WTC11 (cell line): ENCODE results near the gene EFCAB8. TPM values are rescaled to one million over a fixed set of nuclear protein-coding genes. Genes with fewer than 3 reads are reported as not detected.

Experiments
- ATAC-seq: fragments of 200-7000 bp; cut with Tn5 transposase; 2 replicates; pipeline ENCODE4 v1.10.0; 2021; ENCODE audit warnings: mild to moderate bottlenecking, moderate library complexity
- CTCF ChIA-PET: fragments of 300-600 bp; sonication (Branson Sonifier 250); formaldehyde crosslinking; loops from one replicate; lab custom pipeline; 2021; ENCODE audit warnings: antibody characterized with exemption; lab: Charles Lee
- POLR2A ChIA-PET: fragments of 350-600 bp; sonication (Branson Sonifier 250); formaldehyde crosslinking; loops from one replicate; lab custom pipeline; 2021; ENCODE audit warnings: antibody characterized with exemption; lab: Charles Lee
- DNase-seq: peaks from one replicate; pipeline ENCODE4 v3.0.0; 2021; ENCODE audit warnings: low spot score
- H3K27ac Mint-ChIP-seq: 2 replicates; pipeline ENCODE4 v1.8.0; 2021; ENCODE audit warnings: mixed read lengths
- H3K27me3 Mint-ChIP-seq: 2 replicates; pipeline ENCODE4 v1.8.0; 2021; ENCODE audit warnings: low read depth, mild to moderate bottlenecking, moderate library complexity, mixed read lengths
- H3K36me3 Mint-ChIP-seq: 2 replicates; pipeline ENCODE4 v1.8.0; 2021; ENCODE audit warnings: mixed read lengths
- H3K4me1 Mint-ChIP-seq: 2 replicates; pipeline ENCODE4 v1.8.0; 2022; ENCODE audit warnings: mixed read lengths
- H3K4me3 Mint-ChIP-seq: 2 replicates; pipeline ENCODE4 v1.8.0; 2021; ENCODE audit warnings: mild to moderate bottlenecking, moderate library complexity, mixed read lengths
- H3K9me3 Mint-ChIP-seq: 2 replicates; pipeline ENCODE4 v1.8.0; 2021; ENCODE audit warnings: mixed read lengths
- ELF4 ChIP-seq: sonication (generic); formaldehyde crosslinking; IDR thresholded peaks from 2 replicates; pipeline ENCODE4 v1.8.1; 2022; ENCODE audit warnings: low read depth, mild to moderate bottlenecking, moderate library complexity, missing genetic modification reagents
- NFYB ChIP-seq: sonication (generic); formaldehyde crosslinking; conservative IDR thresholded peaks from 2 replicates; pipeline ENCODE4 v1.8.0; 2022; ENCODE audit warnings: low read depth, missing genetic modification reagents
- OVOL2 ChIP-seq: fragments of 250-450 bp; sonication (Bioruptor Pico); IDR thresholded peaks from 2 replicates; pipeline ENCODE4 v1.9.0; 2021; ENCODE audit warnings: mild to moderate bottlenecking, borderline replicate concordance
- TEAD1 ChIP-seq: sonication (generic); formaldehyde crosslinking; IDR thresholded peaks from 2 replicates; pipeline ENCODE4 v1.8.0; 2022; ENCODE audit warnings: mild to moderate bottlenecking, missing genetic modification reagents
- ZNF121 ChIP-seq: sonication (generic); formaldehyde crosslinking; IDR thresholded peaks from 2 replicates; pipeline ENCODE4 v1.8.0; 2023; ENCODE audit warnings: missing genetic modification reagents
- total RNA-seq: library from RNA; stranded (reverse); gene quantifications from 3 replicates; pipeline ENCODE4 v1.2.3, GENCODE V29; 2021
- TF ChIP-seq, protein P1 (sequence below): sonication (generic); formaldehyde crosslinking; IDR thresholded peaks from 2 replicates; pipeline ENCODE4 v1.8.1; 2023; ENCODE audit warnings: mild to moderate bottlenecking, missing genetic modification reagents, moderate library complexity
- TF ChIP-seq, protein P2 (sequence below): sonication (generic); formaldehyde crosslinking; conservative IDR thresholded peaks from 2 replicates; pipeline ENCODE4 v1.8.1; 2023; ENCODE audit warnings: mild to moderate bottlenecking, low read depth, missing genetic modification reagents, moderate library complexity
- TF ChIP-seq, protein P3 (sequence below): sonication (generic); formaldehyde crosslinking; IDR thresholded peaks from 2 replicates; pipeline ENCODE4 v1.8.0; 2023; ENCODE audit warnings: mild to moderate bottlenecking, missing genetic modification reagents
- TF ChIP-seq, protein P4 (sequence below): fragments of 200-600 bp; IDR thresholded peaks from 2 replicates; pipeline ENCODE4 v1.8.0; 2022; ENCODE audit warnings: antibody characterized with exemption
- TF ChIP-seq, protein P5 (sequence below): sonication (generic); formaldehyde crosslinking; IDR thresholded peaks from 2 replicates; pipeline ENCODE4 v1.8.0; 2023; ENCODE audit warnings: missing genetic modification reagents, mild to moderate bottlenecking, borderline replicate concordance
- TF ChIP-seq, protein P6 (sequence below): sonication (generic); formaldehyde crosslinking; IDR thresholded peaks from 2 replicates; pipeline ENCODE4 v1.8.1; 2022; ENCODE audit warnings: missing genetic modification reagents, borderline replicate concordance
- TF ChIP-seq, protein P7 (sequence below): sonication (generic); formaldehyde crosslinking; IDR thresholded peaks from 2 replicates; pipeline ENCODE4 v1.8.0; 2022; ENCODE audit warnings: mild to moderate bottlenecking, missing genetic modification reagents

EFCAB8 gene
- total RNA-seq, 1 experiment from 2014 or later, result 0.17 TPM

DNA sequence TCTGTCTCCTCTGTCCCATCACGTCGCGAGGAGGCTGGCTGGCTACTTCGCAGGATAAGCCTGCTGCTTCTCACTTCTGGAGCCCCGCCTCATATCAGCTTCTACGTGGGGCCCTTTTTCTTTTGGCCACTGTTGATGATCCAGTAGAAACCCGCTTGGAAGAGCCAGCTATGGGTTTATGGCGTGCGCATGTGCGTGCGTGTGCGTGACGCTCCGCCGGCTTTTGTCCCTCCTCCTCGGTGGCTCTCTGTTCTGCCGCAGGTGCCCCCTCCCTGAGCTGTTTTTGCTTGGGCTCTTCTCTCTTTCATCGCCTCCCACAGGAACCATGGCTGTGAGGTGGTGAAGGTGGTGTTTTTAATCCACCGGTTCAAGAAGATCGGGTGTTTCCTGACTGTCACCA is 26.5 kb downstream of the EFCAB8 start:
- TF ChIP-seq ELF4 (CRISPR knock-in tag), result no peak
- TF ChIP-seq, protein P1, sequence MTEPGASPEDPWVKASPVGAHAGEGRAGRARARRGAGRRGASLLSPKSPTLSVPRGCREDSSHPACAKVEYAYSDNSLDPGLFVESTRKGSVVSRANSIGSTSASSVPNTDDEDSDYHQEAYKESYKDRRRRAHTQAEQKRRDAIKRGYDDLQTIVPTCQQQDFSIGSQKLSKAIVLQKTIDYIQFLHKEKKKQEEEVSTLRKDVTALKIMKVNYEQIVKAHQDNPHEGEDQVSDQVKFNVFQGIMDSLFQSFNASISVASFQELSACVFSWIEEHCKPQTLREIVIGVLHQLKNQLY (CRISPR knock-in tag), result no peak
- ChIA-PET CTCF (interaction anchor here (1.0 to 2.2 kb wide), 4 partner anchors 9 to 212 kb away, joined by 3 to 7 read pairs (median 5); partner anchors contain the start of gene C20orf203), POLR2A (interaction anchor here (0.6 kb wide), 1 partner anchor 207 kb away, joined by 3 read pairs; no protein-coding TSS in a partner anchor)
- DNase-seq (no peak), ATAC-seq (no peak)
- Mint-ChIP-seq H3K36me3 (no peaks in the 10 kb centered on the region), H3K4me1 (peaks cover 19% of the 10 kb centered on the region), H3K27me3 (no peaks in the 10 kb centered on the region), H3K27ac (no peak overlapping the region), H3K4me3 (no peak overlapping the region), H3K9me3 (no peaks in the 10 kb centered on the region)

DNA sequence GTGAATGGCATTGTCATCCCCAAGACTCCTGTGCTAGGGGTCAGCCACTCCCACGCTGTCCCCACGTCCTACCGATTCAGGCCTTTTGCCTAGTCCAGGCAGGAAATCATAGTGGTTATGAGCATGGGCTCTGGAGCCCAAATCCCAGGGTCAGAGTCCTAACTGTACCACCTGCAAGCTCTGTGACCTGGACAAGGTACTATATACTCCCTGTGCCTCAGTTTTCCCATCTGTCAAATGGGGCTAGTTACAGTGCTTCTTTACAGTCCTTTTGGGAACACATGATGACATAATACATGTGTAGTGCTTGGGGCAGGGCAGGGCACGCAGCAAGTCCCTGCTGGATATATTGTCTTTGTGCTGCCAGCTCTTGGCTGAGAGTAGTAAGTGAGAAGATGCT is 27.2 kb downstream of the EFCAB8 start:
- CTCF ChIA-PET, result interaction anchor here (1.0 to 2.2 kb wide), 4 partner anchors 11 to 212 kb away, joined by 3 to 6 read pairs (median 4); partner anchors contain the start of gene C20orf203
- Mint-ChIP-seq H3K9me3 (no peaks in the 10 kb centered on the region), H3K36me3 (no peaks in the 10 kb centered on the region), H3K4me1 (peaks cover 19% of the 10 kb centered on the region), H3K4me3 (no peak overlapping the region), H3K27me3 (no peaks in the 10 kb centered on the region)
- no peak for ATAC-seq
- POLR2A ChIA-PET, result no interaction called here
- TF ChIP-seq, protein P2, sequence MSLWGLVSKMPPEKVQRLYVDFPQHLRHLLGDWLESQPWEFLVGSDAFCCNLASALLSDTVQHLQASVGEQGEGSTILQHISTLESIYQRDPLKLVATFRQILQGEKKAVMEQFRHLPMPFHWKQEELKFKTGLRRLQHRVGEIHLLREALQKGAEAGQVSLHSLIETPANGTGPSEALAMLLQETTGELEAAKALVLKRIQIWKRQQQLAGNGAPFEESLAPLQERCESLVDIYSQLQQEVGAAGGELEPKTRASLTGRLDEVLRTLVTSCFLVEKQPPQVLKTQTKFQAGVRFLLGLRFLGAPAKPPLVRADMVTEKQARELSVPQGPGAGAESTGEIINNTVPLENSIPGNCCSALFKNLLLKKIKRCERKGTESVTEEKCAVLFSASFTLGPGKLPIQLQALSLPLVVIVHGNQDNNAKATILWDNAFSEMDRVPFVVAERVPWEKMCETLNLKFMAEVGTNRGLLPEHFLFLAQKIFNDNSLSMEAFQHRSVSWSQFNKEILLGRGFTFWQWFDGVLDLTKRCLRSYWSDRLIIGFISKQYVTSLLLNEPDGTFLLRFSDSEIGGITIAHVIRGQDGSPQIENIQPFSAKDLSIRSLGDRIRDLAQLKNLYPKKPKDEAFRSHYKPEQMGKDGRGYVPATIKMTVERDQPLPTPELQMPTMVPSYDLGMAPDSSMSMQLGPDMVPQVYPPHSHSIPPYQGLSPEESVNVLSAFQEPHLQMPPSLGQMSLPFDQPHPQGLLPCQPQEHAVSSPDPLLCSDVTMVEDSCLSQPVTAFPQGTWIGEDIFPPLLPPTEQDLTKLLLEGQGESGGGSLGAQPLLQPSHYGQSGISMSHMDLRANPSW (CRISPR knock-in tag), result no peak
- TF ChIP-seq, protein P3, sequence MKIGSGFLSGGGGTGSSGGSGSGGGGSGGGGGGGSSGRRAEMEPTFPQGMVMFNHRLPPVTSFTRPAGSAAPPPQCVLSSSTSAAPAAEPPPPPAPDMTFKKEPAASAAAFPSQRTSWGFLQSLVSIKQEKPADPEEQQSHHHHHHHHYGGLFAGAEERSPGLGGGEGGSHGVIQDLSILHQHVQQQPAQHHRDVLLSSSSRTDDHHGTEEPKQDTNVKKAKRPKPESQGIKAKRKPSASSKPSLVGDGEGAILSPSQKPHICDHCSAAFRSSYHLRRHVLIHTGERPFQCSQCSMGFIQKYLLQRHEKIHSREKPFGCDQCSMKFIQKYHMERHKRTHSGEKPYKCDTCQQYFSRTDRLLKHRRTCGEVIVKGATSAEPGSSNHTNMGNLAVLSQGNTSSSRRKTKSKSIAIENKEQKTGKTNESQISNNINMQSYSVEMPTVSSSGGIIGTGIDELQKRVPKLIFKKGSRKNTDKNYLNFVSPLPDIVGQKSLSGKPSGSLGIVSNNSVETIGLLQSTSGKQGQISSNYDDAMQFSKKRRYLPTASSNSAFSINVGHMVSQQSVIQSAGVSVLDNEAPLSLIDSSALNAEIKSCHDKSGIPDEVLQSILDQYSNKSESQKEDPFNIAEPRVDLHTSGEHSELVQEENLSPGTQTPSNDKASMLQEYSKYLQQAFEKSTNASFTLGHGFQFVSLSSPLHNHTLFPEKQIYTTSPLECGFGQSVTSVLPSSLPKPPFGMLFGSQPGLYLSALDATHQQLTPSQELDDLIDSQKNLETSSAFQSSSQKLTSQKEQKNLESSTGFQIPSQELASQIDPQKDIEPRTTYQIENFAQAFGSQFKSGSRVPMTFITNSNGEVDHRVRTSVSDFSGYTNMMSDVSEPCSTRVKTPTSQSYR (CRISPR knock-in tag), result no peak
- no peak for TF ChIP-seq ZNF121 (CRISPR knock-in tag)
- TF ChIP-seq, protein P4, sequence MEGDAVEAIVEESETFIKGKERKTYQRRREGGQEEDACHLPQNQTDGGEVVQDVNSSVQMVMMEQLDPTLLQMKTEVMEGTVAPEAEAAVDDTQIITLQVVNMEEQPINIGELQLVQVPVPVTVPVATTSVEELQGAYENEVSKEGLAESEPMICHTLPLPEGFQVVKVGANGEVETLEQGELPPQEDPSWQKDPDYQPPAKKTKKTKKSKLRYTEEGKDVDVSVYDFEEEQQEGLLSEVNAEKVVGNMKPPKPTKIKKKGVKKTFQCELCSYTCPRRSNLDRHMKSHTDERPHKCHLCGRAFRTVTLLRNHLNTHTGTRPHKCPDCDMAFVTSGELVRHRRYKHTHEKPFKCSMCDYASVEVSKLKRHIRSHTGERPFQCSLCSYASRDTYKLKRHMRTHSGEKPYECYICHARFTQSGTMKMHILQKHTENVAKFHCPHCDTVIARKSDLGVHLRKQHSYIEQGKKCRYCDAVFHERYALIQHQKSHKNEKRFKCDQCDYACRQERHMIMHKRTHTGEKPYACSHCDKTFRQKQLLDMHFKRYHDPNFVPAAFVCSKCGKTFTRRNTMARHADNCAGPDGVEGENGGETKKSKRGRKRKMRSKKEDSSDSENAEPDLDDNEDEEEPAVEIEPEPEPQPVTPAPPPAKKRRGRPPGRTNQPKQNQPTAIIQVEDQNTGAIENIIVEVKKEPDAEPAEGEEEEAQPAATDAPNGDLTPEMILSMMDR, result no peak
- TF ChIP-seq TEAD1 (CRISPR knock-in tag), result no peak
- TF ChIP-seq, all 79 proteins: peak for 0
- DNase-seq, result no peak
- H3K27ac Mint-ChIP-seq, result 0 out of 2 replicates have a peak overlapping the region, but pooled peaks have one; percentile 32

DNA sequence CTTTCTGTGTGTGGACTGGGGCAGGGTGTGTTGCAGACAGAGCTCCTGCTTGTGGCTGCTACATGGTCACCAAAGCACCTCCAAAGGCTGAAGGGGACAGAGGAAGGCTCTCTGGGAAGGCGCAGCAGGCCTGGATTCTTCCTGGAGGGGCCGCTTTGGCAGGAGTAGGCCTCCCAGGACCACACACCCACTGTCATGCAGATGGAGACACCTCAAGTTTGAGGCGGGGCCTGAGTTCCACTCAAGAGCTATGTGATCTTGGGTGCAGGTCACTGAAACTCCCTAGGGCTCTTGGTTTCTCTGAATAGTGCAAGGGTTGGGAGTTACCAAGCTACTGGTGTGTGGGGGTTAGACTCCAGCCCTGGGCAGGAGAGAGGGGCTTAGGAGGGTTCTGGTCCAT is 27.9 kb downstream of the EFCAB8 start:
- peaks cover 19% of the 10 kb centered on the region for H3K4me1 Mint-ChIP-seq
- no peaks in the 10 kb centered on the region for H3K27me3 Mint-ChIP-seq
- H3K9me3 Mint-ChIP-seq, result no peaks in the 10 kb centered on the region
- no peak overlapping the region for H3K4me3 Mint-ChIP-seq
- ChIA-PET POLR2A (no interaction called here), CTCF (interaction anchor here (0.7 to 1.3 kb wide), 4 partner anchors 30 to 108 kb away, joined by 3 to 5 read pairs (median 4); no protein-coding TSS in a partner anchor)
- ATAC-seq (peak; percentile 63), DNase-seq (peak; percentile 34)
- no peak overlapping the region for H3K27ac Mint-ChIP-seq
- no peaks in the 10 kb centered on the region for H3K36me3 Mint-ChIP-seq
- TF ChIP-seq, protein P5, sequence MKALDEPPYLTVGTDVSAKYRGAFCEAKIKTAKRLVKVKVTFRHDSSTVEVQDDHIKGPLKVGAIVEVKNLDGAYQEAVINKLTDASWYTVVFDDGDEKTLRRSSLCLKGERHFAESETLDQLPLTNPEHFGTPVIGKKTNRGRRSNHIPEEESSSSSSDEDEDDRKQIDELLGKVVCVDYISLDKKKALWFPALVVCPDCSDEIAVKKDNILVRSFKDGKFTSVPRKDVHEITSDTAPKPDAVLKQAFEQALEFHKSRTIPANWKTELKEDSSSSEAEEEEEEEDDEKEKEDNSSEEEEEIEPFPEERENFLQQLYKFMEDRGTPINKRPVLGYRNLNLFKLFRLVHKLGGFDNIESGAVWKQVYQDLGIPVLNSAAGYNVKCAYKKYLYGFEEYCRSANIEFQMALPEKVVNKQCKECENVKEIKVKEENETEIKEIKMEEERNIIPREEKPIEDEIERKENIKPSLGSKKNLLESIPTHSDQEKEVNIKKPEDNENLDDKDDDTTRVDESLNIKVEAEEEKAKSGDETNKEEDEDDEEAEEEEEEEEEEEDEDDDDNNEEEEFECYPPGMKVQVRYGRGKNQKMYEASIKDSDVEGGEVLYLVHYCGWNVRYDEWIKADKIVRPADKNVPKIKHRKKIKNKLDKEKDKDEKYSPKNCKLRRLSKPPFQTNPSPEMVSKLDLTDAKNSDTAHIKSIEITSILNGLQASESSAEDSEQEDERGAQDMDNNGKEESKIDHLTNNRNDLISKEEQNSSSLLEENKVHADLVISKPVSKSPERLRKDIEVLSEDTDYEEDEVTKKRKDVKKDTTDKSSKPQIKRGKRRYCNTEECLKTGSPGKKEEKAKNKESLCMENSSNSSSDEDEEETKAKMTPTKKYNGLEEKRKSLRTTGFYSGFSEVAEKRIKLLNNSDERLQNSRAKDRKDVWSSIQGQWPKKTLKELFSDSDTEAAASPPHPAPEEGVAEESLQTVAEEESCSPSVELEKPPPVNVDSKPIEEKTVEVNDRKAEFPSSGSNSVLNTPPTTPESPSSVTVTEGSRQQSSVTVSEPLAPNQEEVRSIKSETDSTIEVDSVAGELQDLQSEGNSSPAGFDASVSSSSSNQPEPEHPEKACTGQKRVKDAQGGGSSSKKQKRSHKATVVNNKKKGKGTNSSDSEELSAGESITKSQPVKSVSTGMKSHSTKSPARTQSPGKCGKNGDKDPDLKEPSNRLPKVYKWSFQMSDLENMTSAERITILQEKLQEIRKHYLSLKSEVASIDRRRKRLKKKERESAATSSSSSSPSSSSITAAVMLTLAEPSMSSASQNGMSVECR (CRISPR knock-in tag), result no peak
- no peak for TF ChIP-seq NFYB
- TF ChIP-seq OVOL2 (CRISPR knock-in tag), result no peak
- TF ChIP-seq, protein P6, sequence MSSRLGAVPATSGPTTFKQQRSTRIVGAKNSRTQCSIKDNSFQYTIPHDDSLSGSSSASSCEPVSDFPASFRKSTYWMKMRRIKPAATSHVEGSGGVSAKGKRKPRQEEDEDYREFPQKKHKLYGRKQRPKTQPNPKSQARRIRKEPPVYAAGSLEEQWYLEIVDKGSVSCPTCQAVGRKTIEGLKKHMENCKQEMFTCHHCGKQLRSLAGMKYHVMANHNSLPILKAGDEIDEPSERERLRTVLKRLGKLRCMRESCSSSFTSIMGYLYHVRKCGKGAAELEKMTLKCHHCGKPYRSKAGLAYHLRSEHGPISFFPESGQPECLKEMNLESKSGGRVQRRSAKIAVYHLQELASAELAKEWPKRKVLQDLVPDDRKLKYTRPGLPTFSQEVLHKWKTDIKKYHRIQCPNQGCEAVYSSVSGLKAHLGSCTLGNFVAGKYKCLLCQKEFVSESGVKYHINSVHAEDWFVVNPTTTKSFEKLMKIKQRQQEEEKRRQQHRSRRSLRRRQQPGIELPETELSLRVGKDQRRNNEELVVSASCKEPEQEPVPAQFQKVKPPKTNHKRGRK (CRISPR knock-in tag), result no peak
- TF ChIP-seq, protein P7, sequence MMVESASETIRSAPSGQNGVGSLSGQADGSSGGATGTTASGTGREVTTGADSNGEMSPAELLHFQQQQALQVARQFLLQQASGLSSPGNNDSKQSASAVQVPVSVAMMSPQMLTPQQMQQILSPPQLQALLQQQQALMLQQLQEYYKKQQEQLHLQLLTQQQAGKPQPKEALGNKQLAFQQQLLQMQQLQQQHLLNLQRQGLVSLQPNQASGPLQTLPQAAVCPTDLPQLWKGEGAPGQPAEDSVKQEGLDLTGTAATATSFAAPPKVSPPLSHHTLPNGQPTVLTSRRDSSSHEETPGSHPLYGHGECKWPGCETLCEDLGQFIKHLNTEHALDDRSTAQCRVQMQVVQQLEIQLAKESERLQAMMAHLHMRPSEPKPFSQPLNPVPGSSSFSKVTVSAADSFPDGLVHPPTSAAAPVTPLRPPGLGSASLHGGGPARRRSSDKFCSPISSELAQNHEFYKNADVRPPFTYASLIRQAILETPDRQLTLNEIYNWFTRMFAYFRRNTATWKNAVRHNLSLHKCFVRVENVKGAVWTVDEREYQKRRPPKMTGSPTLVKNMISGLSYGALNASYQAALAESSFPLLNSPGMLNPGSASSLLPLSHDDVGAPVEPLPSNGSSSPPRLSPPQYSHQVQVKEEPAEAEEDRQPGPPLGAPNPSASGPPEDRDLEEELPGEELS (CRISPR knock-in tag), result no peak
